Retina (tissue), 1 donor: ENCODE data around the gene MRPL22.
"Not testable (repeated sequence)": the region's sequence is repeated elsewhere in the genome, so short reads cannot be mapped to it uniquely, and the experiment has no call there.

ENCODE experiments used
- DNase-seq: peaks from one replicate; pipeline ENCODE4 v3.0.0-alpha.2; 2016

The MRPL22 gene

DNA sequence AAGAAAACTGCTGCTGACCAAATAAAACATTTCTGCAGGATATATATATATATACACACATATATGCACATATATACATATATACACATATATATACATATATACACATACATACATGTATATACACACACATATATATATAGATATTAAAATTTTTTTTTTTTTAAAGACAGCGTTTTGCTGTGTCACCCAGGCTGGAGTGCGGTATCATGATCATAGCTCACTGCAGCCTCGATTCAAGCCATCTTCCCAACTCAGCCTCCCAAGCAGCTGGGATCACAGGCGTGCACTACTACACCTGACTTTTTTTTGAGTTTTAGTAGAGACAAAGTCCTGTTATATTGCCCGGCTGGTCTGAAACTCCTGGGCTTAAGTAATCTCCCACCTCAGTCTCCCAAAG, 2.7 kb downstream of the MRPL22 start:
- DNase-seq, result no peak

DNA sequence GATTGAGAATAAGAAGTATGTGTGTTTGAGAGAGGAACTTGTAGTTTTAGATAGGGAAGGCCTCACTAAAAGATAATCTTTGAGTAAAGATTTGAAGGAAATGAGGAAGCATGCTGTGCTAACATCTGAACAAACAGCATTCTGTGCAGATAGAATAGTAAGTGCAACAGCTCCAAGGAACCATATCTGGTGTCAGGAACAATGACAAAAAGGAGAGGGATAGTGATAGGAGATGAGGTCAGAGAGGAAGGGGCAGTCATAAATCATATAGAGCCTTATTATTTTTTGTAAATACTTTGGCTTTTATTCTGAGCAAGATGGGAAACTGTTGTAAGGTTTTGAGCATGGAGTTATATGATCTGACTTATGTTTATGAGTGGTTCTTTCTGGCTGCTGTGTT, 3.8 kb downstream of the MRPL22 start:
- DNase-seq, result no peak

DNA sequence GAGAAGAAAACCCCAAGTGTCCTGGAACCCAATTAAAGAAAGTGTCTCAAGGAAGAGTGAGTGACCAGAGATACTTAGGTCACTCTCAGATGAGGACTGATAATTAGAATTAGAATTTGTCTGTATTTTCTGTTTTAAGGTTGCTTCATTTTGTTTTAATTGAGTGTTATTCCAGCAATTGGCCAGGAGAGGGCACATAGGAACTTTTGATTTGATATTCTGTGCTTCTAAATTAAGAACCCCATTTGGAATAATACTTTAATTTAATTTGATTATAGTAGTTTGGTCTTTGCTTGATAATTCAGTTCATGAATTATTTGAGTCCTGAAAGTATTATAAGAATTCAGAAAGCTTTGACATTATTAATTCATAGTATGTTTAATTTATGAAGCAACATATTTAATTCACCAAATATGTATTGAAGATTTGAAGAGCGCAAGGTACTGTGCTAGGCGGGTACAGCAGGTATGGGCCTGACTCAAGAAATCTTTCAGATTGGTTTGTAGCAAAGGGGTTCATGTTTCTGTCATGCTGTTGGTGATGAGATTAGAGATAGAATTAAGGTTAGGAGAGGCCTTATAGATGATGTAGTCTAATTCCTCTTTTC, 4.9 kb downstream of the MRPL22 start:
- DNase-seq, result peak; percentile 21

DNA sequence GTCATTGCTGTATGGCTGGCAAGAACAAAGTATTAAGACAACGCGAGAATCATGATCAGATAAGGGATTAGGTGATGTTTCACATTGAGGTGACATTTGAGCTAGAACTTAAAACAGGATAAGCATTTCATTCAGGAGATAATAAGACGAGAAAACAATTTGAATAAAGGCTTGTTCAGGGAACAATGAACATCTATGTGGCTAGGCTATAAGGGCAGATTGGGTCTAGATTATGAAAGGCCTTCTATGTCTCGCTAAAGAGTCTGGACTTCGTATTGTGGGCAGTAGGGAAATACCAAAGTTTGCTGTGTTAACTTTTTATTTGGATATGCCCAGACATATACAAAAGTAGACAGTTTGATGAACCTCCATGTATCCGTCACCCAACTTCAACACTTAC, 6.9 kb downstream of the MRPL22 start:
- no peak for DNase-seq

DNA sequence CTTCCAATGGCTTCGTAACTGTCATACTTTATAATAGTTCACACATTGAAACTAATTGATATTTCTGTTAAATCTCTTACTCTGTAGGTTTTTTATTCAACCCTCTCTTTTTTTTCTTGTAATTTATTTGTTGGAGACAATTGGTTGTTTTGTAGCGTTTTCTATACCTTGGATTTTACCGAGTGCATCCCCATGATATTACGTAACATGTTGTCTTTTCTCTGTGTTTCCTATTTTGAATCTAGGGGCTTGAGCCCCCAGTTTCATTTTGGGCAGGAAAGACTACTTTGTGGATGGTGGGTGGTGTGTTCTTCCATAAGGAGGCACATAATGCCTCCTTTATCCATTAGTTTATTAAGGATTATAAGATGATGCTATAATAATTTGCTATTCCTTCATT, 7.4 kb downstream of the MRPL22 start:
- DNase-seq, result no peak

DNA sequence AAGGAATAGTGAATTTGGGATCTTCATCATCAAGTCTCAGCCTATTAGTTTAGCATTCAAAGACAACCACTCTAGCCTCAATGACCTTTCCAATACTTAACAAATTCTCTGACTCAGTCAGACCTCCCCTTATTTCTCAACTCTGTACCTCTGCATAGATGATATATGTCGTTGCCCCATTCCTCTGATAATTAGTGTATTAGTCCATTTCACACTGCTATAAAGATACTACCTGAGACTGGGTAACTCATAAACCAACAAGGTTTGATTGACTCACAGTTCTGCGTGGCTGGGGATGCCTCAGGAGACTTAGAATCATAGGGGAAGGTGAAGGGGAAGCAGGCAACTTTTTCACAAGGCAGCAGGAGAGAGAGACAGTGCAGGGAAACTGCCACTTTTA, 8.9 kb downstream of the MRPL22 start:
- no peak for DNase-seq

DNA sequence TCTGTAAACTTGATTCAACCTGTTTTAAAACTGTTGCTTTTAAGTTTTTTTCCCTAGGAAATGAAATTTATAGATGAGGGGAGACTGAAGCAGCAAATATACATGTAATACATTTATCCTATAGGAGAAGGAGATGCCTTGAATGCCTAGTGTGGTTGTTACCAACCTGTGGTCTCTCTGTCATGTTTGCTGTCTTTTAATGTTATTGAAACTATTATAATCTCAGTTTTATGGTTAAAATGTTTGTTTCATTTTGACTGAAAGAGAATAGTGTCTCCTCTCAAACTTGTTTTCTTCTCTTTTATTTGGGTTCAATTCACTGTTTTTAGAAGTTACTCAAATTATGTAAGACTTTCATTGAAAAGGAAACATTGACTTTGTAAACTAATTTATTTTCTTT, 15.8 kb downstream of the MRPL22 start:
- DNase-seq, result no peak

DNA sequence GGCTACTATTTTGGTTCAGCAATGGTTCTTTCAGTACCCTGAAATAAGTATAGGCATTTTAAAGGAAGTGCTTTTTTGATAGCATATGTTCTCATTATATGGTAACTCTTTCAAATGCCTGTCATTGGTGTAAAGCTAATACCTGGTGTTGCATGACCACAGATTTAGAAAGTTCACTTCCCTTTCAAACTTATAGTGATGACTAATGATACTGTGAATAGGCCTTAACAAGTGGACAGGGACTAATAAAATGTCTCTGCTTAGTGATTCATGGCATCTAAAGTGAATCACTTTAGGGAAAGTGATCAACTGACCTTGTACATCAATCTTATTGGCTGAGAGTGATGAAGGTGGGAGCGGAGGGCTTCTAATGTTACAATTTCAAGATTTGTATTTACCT, 21.6 kb downstream of the MRPL22 start:
- DNase-seq, result no peak

DNA sequence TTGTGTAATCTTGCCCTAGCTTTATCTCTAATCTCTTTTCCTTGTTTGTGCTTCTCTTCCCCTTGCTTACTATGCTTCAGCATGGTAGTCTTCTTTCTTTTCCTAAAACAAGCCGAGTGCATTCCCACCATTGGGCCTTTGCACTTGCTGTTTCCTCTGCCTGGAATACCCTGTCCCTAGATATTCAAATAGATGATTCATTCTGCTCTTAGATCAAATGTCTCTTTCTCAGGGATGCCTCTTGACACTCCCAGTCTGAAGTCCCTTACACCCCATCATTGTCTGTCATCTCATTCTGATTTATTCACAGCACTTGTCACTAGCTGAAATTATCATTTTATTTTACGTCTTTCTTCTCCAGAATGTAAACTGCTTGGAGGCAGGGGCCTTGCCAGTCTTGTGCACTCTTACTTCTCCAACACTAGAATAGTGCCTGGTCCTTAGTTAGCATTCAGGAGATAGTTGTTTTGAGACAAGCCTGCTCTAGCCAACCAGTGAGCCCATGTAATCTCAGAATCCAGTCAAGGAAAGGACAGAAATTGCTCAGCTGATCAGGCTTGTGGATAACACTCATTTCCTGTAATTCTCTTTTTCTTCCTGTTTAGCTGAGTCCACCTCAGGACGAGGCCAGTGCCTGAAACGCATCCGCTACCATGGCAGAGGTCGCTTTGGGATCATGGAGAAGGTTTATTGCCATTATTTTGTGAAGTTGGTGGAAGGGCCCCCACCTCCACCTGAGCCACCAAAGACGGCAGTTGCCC, 25.4 kb downstream of the MRPL22 start:
- DNase-seq, result no peak

DNA sequence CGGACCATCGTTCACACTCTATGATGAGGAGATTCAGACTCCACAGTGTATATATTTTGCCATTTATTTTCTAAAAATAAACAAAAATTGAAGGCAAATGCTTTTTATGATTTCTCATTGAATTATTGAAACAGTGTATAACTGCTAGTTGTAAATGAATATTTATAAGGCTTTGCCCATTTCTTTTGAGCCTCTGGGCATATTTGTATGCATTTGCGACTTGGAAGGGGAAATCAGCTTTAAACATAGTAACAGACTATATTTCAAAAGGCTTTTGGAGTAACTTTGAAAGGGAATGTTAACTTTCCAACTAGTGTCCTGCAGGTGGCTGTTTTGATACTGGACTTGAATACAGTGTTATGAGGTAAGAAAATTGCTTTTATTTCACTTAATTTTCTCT, 26.0 kb downstream of the MRPL22 start:
- DNase-seq, result no peak

DNA sequence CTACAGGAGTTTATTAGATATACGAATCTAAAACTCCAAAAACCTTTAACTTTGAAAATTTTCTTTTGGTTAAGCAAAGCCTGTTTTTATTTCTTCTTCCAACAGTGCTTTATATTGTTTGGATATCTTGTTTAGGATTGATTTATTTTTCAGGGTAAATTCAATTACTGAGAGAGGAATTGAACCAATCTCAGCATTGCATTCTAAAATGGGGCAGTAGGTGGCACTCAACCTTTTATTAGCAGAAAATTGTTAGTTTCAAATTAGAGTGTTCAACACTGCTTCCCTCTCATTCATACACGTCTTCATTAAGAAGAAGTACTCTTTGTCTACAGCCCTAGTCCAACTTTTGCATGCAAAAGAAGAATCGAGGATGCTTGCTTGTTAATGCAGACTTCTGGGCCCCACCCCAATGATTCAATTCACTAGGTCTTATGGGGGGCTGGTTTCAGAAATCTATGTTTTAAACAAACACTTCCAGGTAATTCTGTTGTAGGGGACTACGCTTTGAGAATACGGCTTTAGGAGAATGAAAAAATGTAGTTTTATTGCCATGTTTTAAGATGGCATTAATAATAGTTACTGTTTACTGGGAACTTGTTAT, 26.6 kb downstream of the MRPL22 start:
- DNase-seq, result no peak

DNA sequence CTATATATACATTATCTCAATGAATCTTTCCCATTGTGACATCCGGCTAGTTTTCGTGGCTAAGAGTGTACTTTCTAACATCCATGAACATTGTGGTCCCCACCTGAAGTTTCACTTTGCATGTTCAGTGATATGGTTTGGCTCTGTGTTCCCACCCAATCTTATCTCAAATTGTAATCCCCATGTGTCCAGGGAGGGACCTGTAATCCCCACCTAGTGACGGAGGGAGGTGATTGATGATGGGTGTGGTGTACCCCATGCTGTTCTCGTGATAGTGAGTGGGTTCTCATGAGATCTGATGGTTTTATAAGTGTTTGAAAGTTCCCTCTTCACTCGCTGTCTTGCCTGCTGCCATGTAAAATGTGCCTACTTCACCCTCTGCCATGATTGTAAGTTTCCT, 28.1 kb downstream of the MRPL22 start:
- DNase-seq, result no peak

DNA sequence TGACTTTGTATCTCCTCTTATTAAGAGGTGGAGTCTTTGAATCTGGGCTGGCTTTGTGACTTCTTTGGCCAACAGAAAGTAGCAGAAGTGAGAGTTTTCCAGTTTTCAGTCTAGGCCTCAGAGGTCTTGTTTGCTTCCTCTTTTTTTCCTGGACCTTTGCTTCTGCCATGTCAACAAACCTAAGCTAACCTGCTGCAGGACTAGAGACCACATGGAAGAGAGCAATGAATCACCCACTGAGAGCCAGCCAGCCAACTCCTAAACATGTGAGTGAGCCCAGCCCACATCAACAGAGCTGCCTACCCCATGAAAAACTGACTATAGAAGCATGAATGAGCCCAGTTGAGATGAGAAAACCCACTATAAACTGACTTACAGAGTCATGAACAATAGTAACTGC, 29.9 kb downstream of the MRPL22 start:
- DNase-seq, result no peak

DNA sequence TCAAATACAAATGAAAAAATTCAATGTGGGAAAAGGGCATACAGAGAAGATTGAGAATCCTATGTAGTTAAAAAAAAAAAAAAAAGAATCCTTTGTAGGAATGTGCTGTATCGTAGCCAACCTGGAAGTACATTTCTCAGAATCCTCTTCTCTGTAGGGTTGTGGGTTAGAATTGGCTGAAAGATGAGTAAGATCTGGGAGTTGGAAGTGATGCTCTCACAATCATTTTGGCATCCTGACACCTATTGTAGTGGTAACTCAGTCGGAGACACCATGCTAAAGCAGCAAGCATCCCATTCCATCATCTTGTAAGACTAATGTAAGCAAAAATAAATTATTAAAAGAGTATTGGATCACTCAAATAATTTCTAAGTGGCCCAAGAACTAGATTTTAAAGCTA, 30.6 kb downstream of the MRPL22 start:
- no peak for DNase-seq

DNA sequence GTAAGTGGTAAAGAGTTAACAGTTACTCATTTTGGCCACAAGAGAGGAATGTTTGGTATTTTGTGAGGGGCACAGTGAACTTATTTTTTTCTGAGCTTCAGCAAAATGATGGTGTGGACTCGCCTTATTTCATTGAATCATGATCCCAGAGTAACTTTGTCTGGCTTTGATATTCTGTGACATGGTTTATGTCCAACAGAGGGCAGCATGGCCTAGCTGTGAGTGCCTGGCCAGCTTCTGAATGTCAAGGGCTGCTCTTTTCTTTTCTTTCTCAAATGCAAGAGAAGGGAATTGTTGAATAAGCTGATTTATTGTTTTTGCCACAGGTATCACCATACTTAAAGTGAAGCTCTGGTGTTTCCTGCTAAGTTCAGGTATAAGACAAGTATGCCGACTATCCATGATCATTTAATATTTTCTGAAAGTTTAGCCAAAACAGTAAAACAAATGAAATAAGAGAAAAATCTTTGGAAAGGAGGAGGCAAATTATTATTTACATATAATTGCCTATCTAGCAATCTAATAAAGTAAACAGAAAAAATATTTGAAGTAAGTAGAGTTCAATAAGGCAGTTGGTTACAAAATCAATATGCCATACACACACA, 31.7 kb downstream of the MRPL22 start:
- peak; percentile 38 for DNase-seq

DNA sequence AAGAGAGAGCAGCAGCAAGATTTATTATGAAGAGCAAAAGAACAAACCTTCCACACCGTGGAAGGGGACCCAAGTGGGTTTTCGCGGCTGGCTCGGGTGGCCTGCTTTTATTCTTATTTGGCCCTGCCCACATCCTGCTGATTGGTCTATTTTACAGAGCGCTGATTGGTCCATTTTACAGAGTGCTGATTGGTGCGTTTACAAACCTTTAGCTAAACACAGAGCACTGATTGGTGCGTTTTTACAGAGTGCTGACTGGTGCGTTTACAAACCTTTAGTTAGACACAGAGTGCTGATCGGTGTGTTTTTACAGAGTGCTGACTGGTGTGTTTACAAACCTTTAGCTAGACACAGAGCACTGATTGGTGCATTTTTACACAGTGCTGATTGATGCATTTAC, 35.2 kb downstream of the MRPL22 start:
- not testable (repeated sequence) for DNase-seq

DNA sequence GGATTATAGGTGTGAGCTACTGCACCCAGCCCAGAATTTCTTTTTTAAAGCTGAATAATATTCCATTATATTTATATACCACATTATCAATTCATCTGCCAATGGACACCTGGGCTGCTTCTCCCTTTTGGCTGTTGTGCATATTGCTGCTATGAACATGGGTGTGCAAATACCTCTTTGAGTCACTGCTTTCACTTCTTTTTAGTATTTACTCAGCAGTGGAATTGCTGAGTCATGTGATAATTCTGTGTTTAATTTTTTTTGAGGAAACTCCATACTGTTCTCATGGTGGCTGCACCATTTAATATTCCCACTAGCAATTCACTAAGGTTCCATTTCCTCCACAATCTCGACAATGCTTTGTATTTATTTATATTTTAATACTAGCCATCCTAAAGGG, 36.5 kb downstream of the MRPL22 start:
- DNase-seq, result no peak

DNA sequence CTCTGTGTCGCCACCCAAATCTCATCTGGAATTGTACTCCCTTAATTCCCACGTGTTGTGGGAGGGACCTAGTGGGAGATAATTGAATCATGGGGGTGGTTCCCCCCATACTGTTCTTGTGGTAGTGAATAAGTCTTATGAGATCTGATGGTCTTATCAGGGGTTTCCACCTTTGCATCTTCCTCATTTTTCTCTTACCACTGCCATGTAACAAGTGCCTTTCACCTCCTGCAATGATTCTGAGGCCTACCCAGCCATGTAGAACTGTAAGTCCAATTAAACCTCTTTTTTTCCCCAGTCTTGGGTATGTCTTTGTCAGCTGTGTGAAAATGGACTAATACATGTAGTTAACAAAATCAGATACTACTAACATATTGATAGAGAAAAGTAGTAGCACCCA, 37.4 kb downstream of the MRPL22 start:
- not testable (repeated sequence) for DNase-seq

DNA sequence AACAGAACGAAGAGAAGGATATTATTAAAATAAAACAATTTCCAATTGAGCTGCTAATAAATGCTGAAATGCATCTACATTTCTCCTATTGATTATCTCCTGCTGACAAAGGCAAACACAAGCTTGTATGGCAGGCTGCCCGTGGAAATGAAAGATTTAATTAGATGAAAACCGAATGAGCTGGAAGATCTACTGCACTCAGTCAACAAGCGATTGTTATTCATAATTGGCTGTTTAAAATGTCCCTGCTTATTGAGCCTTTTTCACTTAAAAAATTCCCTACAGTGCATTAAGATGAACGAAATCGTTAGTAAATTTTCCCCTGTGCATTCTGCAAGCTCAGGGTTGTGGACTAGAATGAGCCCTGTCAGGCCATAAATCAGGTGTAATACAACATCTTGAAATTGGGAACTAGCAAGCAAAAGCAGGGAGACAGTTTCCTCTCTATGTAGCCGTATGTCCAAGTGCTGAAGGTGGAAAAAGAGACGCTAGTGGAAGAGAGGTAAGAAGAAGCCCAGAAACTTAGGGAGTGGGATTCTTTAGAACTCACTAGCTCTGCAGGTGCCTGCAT, 44.2 kb downstream of the MRPL22 start:
- DNase-seq, result no peak

DNA sequence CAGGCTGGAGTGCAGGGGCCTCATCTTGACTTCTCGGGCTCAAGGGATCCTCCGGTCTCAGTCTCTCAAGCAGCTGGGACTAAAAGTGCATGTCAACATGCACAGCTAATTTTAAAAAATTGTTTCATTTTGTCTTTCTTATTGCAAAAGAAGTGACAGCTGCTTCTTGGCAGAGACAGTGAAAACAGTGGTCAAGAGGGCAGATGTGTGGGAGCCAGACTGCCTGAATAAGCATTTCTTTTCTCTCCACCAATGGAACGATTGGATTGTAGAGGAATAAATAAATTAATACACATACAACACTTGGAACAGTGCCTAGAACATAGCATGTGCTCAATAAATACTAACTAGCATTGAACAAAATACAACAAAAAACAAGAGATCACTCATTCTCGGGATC, 45.3 kb downstream of the MRPL22 start:
- DNase-seq, result no peak

DNA sequence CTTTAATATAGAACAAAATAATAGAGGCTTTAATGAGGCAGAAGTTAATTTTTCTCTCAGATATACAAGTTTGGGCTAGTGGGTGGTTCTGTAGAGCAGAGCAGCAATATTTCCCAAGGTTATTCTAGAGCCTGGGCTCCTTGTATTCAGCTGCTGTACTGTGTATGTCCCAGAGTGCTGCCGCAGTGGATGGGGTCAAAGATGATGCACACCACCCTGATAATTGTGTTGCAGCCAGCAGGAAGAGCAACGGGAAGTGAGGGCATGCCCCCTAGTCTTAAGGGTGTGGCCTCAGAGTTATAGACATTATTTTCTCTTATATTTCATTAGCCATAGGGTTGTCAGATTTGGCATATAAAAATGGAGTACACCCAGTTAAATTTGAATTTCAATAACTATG, 48.8 kb downstream of the MRPL22 start:
- DNase-seq, result no peak

DNA sequence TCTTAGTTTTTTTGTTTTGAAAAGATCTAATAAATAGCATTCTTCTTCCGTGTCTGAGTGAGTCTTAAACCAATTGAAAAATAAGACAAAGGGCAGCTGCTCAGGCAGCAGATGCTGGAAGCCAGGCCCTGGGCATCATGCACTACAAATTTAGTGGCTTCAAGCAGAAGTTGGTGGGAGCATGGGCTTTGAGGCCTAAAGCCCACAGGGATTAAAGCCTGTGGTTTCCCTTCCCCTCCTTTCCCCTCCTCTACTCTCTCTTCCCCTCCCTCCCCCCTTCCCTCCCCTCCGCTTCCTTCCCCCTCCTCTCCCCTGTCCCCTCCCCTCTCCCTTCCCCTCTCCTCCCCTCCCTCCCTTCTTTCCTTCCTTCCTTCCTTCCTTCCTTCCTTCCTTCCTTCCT, 52.6 kb downstream of the MRPL22 start:
- no peak for DNase-seq

DNA sequence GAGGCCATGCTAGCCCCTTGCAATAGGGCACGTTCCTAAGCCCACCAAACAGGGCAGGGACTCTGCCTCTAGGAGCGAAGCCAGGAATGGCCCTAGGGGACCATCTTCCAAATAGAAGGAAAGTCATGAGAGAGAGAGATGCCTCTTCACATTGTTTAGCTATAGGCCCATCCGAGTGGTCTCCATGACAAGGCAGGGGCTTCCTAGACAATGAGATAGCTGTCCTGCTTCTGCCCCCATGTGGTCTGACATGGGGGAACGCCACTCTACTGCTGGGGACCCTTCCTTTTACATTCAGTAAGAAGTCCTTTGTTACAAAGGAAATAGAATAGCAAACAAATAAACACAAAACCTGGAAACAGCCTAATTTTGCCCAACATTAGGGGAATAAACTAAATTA, 54.8 kb downstream of the MRPL22 start:
- DNase-seq, result no peak

DNA sequence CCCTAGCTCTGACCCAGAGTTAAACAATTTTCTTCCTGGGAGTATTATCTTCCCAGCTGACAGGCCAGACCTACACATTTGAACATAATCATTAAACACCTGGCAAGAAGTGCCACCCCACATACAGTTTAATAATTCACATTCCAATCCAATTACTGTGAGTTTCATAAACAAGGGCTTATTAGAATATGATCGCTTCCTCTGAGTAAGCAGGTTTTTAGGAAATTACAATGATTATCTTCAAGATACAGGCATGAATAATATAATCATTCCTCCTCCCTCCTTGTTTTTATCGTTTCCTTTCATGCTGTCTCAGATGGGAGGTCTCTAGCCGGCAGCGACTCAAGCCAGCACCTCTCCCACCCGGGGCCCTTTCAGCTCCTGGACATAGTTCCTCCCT, 56.9 kb downstream of the MRPL22 start:
- DNase-seq, result no peak
